ENCODE results near the gene AFF2. TPM values are rescaled to one million over a fixed set of nuclear protein-coding genes. Genes with fewer than 3 reads are reported as not detected.
"Not testable (repeated sequence)": the region's sequence is repeated elsewhere in the genome, so short reads cannot be mapped to it uniquely, and the experiment has no call there.

Gene AFF2
- total RNA-seq, 1 donor: 16.2 TPM

- no peaks in the 10 kb centered on the region for H3K4me1 ChIP-seq (ENCODE audit: insufficient read depth, low read length)
- no peaks in the 10 kb centered on the region for H3K9me3 ChIP-seq (ENCODE audit: low read depth, low read length)
- H3K27me3 ChIP-seq (ENCODE audit: insufficient read depth, low read length): no peaks in the 10 kb centered on the region
- no peak overlapping the region for H3K4me3 ChIP-seq (ENCODE audit: low read length)
These were observed 402.2 kb downstream of the AFF2 start for GRCh38 chrX:148902581-148902980.

- no peaks in the 10 kb centered on the region for H3K27me3 ChIP-seq (ENCODE audit: insufficient read depth, low read length)
- H3K4me1 ChIP-seq (ENCODE audit: insufficient read depth, low read length): no peaks in the 10 kb centered on the region
- no peak overlapping the region for H3K4me3 ChIP-seq (ENCODE audit: low read length)
- H3K9me3 ChIP-seq (ENCODE audit: low read depth, low read length): no peaks in the 10 kb centered on the region
These were observed 402.8 kb downstream of the AFF2 start for GRCh38 chrX:148903176-148903575.

DNA sequence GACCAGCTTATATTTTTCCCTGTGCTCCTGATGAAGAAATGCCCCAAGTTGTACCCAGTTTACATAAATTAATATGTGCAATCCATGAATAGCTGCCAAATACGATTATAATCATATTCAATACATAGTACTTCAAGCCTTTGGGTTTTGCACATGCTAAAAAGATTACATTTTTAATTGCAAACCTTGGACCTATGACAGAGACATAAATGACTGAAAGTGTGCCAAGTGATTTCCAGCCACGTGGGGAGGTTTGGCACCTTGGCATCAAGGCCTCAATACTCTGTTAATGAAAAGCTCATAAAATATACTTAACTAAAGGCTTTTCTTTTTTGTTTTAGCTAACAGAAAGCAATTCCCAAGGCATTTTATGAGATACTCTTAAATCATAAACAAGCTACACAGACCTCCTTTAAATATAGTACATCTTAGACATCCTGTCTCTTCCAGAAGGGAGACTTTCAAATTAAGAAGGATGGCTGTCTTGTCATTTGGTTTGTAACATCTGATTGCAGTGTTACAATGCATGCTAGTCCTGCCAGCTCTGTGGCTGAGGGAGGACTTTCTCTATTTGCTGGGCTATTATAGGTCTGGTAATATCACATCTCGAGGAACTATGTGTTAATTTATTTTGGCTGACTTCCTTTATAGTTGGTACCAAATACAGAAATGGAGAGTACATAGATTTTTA is 404.1 kb downstream of the AFF2 start:
- Histone ChIP-seq H3K4me1 (ENCODE audit: insufficient read depth, low read length) (no peaks in the 10 kb centered on the region), H3K27me3 (ENCODE audit: insufficient read depth, low read length) (no peaks in the 10 kb centered on the region), H3K9me3 (ENCODE audit: low read depth, low read length) (no peaks in the 10 kb centered on the region), H3K4me3 (ENCODE audit: low read length) (no peak overlapping the region)

- Histone ChIP-seq H3K4me3 (ENCODE audit: low read length) (no peak overlapping the region), H3K27me3 (ENCODE audit: insufficient read depth, low read length) (no peaks in the 10 kb centered on the region), H3K9me3 (ENCODE audit: low read depth, low read length) (no peaks in the 10 kb centered on the region), H3K4me1 (ENCODE audit: insufficient read depth, low read length) (no peaks in the 10 kb centered on the region)
These were observed 405.0 kb downstream of the AFF2 start for GRCh38 chrX:148905400-148905799.

GRCh38 chrX:148906628-148907027 is 406.2 kb downstream of the AFF2 start:
- not testable (repeated sequence) for H3K4me3 ChIP-seq (ENCODE audit: low read length); H3K27me3 ChIP-seq (ENCODE audit: insufficient read depth, low read length); H3K4me1 ChIP-seq (ENCODE audit: insufficient read depth, low read length); H3K9me3 ChIP-seq (ENCODE audit: low read depth, low read length)

GRCh38 chrX:148909758-148910157 is 409.3 kb downstream of the AFF2 start:
- H3K27me3 ChIP-seq (ENCODE audit: insufficient read depth, low read length): no peaks in the 10 kb centered on the region
- no peak overlapping the region for H3K4me3 ChIP-seq (ENCODE audit: low read length)
- no peaks in the 10 kb centered on the region for H3K9me3 ChIP-seq (ENCODE audit: low read depth, low read length)
- no peaks in the 10 kb centered on the region for H3K4me1 ChIP-seq (ENCODE audit: insufficient read depth, low read length)

GRCh38 chrX:148913971-148914370 is 413.6 kb downstream of the AFF2 start:
- H3K4me3 ChIP-seq (ENCODE audit: low read length): no peak overlapping the region
- H3K4me1 ChIP-seq (ENCODE audit: insufficient read depth, low read length): no peaks in the 10 kb centered on the region
- no peaks in the 10 kb centered on the region for H3K9me3 ChIP-seq (ENCODE audit: low read depth, low read length)
- H3K27me3 ChIP-seq (ENCODE audit: insufficient read depth, low read length): no peaks in the 10 kb centered on the region

DNA sequence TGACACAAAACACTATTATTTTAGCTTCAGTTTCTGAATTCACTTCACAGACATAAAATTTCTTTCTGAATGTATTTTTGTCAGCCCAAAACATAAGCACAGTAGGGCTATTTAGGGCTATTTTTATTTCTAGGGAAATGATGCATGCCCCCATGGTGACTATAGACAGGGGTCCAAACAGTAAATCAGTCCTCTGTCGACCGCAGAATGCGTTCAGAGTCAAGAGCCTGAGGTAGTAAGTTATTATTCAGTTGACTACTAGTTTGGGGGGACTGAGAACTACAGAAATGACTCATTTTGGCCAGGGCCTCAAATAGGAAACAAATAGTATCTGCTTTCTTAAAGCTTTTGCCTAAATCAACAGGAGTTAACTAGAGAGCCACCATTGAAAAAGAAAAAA is 414.4 kb downstream of the AFF2 start:
- Histone ChIP-seq H3K4me3 (ENCODE audit: low read length) (no peak overlapping the region), H3K27me3 (ENCODE audit: insufficient read depth, low read length) (no peaks in the 10 kb centered on the region), H3K9me3 (ENCODE audit: low read depth, low read length) (no peaks in the 10 kb centered on the region), H3K4me1 (ENCODE audit: insufficient read depth, low read length) (no peaks in the 10 kb centered on the region)

GRCh38 chrX:148915474-148915873 is 415.1 kb downstream of the AFF2 start:
- H3K9me3 ChIP-seq (ENCODE audit: low read depth, low read length): no peaks in the 10 kb centered on the region
- no peaks in the 10 kb centered on the region for H3K4me1 ChIP-seq (ENCODE audit: insufficient read depth, low read length)
- no peak overlapping the region for H3K4me3 ChIP-seq (ENCODE audit: low read length)
- H3K27me3 ChIP-seq (ENCODE audit: insufficient read depth, low read length): no peaks in the 10 kb centered on the region

DNA sequence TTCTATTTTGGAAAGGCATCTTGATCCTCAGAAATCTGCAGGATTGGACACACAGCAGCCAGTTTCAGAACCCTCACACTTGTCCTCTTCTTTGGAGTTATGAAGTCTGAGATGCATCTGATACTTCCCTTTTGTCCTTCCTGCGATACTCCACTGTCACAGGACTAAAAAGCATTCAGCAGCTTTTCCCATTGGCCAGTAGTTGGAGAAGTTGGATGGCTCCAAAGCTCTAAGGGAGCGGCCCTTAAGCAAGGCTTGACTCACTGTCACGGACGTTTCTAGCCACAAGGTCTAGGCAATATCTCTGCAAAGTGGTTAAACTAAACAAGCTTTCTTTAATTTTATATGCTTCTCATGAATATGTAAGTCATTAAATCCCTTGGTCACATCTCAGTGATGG is 417.0 kb downstream of the AFF2 start:
- Histone ChIP-seq H3K27me3 (ENCODE audit: insufficient read depth, low read length) (no peaks in the 10 kb centered on the region), H3K4me1 (ENCODE audit: insufficient read depth, low read length) (no peaks in the 10 kb centered on the region), H3K9me3 (ENCODE audit: low read depth, low read length) (no peaks in the 10 kb centered on the region)

DNA sequence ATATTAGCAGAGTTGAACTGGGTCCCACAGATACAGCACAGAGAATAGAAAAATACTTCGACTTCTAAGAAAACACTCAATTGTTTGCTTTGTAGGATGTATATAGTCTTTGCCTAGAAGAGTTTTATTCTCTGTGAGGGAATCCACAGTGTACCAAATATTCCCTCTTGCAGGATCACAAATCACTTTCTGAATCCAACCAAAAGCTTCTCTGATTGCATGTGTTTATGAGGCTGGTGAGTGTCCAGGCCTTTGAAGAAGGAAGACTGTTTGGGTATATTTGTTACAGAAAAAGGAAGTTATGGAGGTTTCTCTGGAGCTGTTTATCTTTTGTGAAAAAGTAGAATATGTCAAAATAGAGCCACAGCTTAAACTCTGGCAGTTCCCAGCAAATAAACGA is 423.2 kb downstream of the AFF2 start:
- Histone ChIP-seq H3K4me1 (ENCODE audit: insufficient read depth, low read length) (no peaks in the 10 kb centered on the region), H3K9me3 (ENCODE audit: low read depth, low read length) (no peaks in the 10 kb centered on the region), H3K27me3 (ENCODE audit: insufficient read depth, low read length) (no peaks in the 10 kb centered on the region), H3K4me3 (ENCODE audit: low read length) (no peak overlapping the region)

More for the DNA sequence above, 417.0 kb downstream of the AFF2 start:
- no peak overlapping the region for H3K4me3 ChIP-seq (ENCODE audit: low read length)

- no peak overlapping the region for H3K4me3 ChIP-seq (ENCODE audit: low read length)
These were observed 426.0 kb downstream of the AFF2 start for GRCh38 chrX:148926371-148926770.

GRCh38 chrX:148928811-148929210 is 428.4 kb downstream of the AFF2 start:
- H3K4me1 ChIP-seq (ENCODE audit: insufficient read depth, low read length): no peaks in the 10 kb centered on the region

More at GRCh38 chrX:148926371-148926770, 426.0 kb downstream of the AFF2 start:
- Histone ChIP-seq H3K9me3 (ENCODE audit: low read depth, low read length) (no peaks in the 10 kb centered on the region), H3K27me3 (ENCODE audit: insufficient read depth, low read length) (no peaks in the 10 kb centered on the region), H3K4me1 (ENCODE audit: insufficient read depth, low read length) (no peaks in the 10 kb centered on the region)

GRCh38 chrX:148929686-148930085 is 429.3 kb downstream of the AFF2 start:
- H3K4me3 ChIP-seq (ENCODE audit: low read length): no peak overlapping the region
- H3K4me1 ChIP-seq (ENCODE audit: insufficient read depth, low read length): no peaks in the 10 kb centered on the region
- H3K9me3 ChIP-seq (ENCODE audit: low read depth, low read length): no peaks in the 10 kb centered on the region
- no peaks in the 10 kb centered on the region for H3K27me3 ChIP-seq (ENCODE audit: insufficient read depth, low read length)

More at GRCh38 chrX:148928811-148929210, 428.4 kb downstream of the AFF2 start:
- Histone ChIP-seq H3K4me3 (ENCODE audit: low read length) (no peak overlapping the region), H3K9me3 (ENCODE audit: low read depth, low read length) (no peaks in the 10 kb centered on the region), H3K27me3 (ENCODE audit: insufficient read depth, low read length) (no peaks in the 10 kb centered on the region)

DNA sequence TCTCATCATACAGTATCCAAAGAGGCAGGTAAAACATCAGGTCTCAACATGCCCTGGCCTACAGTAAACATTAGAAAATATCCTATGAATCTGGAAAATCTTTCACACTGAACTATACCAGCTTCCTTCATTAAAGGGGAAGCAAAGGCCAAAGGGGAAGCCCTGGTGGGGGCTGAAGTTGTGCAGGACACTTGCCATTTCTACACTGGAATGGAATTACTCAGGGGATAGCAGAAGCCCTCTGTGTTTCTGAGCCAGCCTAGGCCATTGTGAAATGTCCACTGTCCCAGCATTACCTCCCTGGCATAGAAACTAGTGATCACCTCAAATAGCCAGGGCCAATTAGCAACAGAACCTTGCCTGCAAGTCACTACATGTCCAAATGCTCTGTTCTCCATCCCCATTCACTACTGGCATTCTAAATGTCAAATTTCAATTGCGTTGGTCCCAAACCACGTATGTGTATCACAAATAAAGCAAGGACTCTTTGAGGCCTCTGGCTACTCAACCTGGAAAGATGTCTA is 429.9 kb downstream of the AFF2 start:
- no peaks in the 10 kb centered on the region for H3K4me1 ChIP-seq (ENCODE audit: insufficient read depth, low read length)
- H3K27me3 ChIP-seq (ENCODE audit: insufficient read depth, low read length): no peaks in the 10 kb centered on the region
- H3K9me3 ChIP-seq (ENCODE audit: low read depth, low read length): no peaks in the 10 kb centered on the region
- no peak overlapping the region for H3K4me3 ChIP-seq (ENCODE audit: low read length)

DNA sequence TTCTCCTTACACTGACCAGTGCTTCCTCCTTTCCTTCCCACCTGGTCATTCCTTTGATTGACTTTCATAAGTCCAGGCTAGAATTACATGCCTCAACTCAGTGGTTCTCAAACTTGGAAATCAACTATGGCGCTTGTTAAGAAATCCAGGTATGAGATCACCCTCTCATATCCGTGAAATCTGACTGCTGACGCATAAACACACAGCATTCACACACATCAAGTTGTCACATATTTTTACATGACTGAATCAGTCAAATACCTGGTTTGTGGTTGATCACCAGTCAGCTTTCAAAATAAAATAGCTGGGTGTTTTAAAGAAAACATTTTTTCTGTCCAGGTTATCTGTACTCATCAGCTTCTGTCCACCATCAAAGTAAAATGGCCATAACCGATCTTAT is 433.5 kb downstream of the AFF2 start:
- H3K9me3 ChIP-seq (ENCODE audit: low read depth, low read length): no peaks in the 10 kb centered on the region
- no peak overlapping the region for H3K4me3 ChIP-seq (ENCODE audit: low read length)
- no peaks in the 10 kb centered on the region for H3K27me3 ChIP-seq (ENCODE audit: insufficient read depth, low read length)
- no peaks in the 10 kb centered on the region for H3K4me1 ChIP-seq (ENCODE audit: insufficient read depth, low read length)

All from mononuclear cell (primary cell).